Progenitor cell of endocrine pancreas (in vitro differentiated cells): ENCODE data around the gene MECP2. TPM values are rescaled to one million over a fixed set of nuclear protein-coding genes. Genes with fewer than 3 reads are reported as not detected.

Source experiments
- DNase-seq: peaks from one replicate; pipeline ENCODE4 v3.0.0; 2021; ENCODE audit warnings: low spot score; ENCODE audit not compliant: unreplicated experiment
- H3K27ac Mint-ChIP-seq: 2 replicates; pipeline ENCODE4 v1.8.0; 2021; ENCODE audit warnings: mild to moderate bottlenecking, moderate library complexity, mixed read lengths
- H3K27me3 Mint-ChIP-seq: 2 replicates; pipeline ENCODE4 v1.8.0; 2021; ENCODE audit warnings: mixed read lengths
- H3K36me3 Mint-ChIP-seq: 2 replicates; pipeline ENCODE4 v1.8.0; 2022; ENCODE audit warnings: mixed read lengths; ENCODE audit not compliant: insufficient read depth
- H3K4me1 Mint-ChIP-seq: 2 replicates; pipeline ENCODE4 v1.8.0; 2021; ENCODE audit warnings: low read depth, mixed read lengths
- H3K4me3 Mint-ChIP-seq: 2 replicates; pipeline ENCODE4 v1.8.0; 2021; ENCODE audit warnings: low read depth, mild to moderate bottlenecking, moderate library complexity, mixed read lengths
- H3K9me3 Mint-ChIP-seq: 2 replicates; pipeline ENCODE4 v1.8.0; 2021; ENCODE audit warnings: low read depth, mixed read lengths
- CTCF ChIP-seq: fragments of 200-600 bp; sonication (generic); IDR thresholded peaks from one replicate; pipeline ENCODE4 v1.5.0; 2021; ENCODE audit warnings: antibody characterized with exemption, mild to moderate bottlenecking; ENCODE audit not compliant: unreplicated experiment
- total RNA-seq: library from RNA; stranded (reverse); gene quantifications from 2 replicates; pipeline ENCODE4 v1.2.1, GENCODE V29; 2021

MECP2 gene
- total RNA-seq, 1 donor from 2014 or later = 47.6 TPM

GRCh38 chrX:153989973-153990655, 107.4 kb downstream of the MECP2 start:
- no peak for TF ChIP-seq CTCF
- no peaks in the 10 kb centered on the region for H3K9me3 Mint-ChIP-seq

DNA sequence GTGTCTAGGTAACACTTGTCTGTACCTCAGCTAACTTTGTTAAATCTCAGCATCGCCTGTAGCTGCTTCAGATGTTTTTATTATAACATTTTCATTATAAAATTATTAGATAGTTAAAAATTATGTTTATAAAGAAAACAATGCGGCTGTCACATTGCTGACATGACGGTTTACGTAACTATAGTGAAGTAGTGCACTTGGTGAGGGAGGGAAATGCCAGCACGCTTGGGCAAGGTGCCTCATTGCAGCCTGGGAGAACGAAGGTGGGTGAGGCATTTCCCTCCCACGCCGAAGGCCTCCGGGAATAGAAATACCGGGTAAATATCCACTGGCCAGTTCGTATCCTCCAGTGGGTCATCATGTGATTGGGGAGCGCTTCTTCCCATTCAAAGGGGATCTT, 109.0 kb downstream of the MECP2 start:
- no peak overlapping the region for H3K27ac Mint-ChIP-seq
- H3K4me1 Mint-ChIP-seq = no peaks in the 10 kb centered on the region
- no peaks in the 10 kb centered on the region for H3K9me3 Mint-ChIP-seq
- no peaks in the 10 kb centered on the region for H3K27me3 Mint-ChIP-seq
- peaks cover 2% of the 10 kb centered on the region for H3K36me3 Mint-ChIP-seq
- no peak for TF ChIP-seq CTCF
- DNase-seq = no peak
- no peak overlapping the region for H3K4me3 Mint-ChIP-seq

More at GRCh38 chrX:153989973-153990655, 107.4 kb downstream of the MECP2 start:
- H3K4me1 Mint-ChIP-seq = no peaks in the 10 kb centered on the region
- H3K36me3 Mint-ChIP-seq = peaks cover 2% of the 10 kb centered on the region
- no peak overlapping the region for H3K27ac Mint-ChIP-seq
- H3K27me3 Mint-ChIP-seq = no peaks in the 10 kb centered on the region
- no peak overlapping the region for H3K4me3 Mint-ChIP-seq
- DNase-seq = no peak

DNA sequence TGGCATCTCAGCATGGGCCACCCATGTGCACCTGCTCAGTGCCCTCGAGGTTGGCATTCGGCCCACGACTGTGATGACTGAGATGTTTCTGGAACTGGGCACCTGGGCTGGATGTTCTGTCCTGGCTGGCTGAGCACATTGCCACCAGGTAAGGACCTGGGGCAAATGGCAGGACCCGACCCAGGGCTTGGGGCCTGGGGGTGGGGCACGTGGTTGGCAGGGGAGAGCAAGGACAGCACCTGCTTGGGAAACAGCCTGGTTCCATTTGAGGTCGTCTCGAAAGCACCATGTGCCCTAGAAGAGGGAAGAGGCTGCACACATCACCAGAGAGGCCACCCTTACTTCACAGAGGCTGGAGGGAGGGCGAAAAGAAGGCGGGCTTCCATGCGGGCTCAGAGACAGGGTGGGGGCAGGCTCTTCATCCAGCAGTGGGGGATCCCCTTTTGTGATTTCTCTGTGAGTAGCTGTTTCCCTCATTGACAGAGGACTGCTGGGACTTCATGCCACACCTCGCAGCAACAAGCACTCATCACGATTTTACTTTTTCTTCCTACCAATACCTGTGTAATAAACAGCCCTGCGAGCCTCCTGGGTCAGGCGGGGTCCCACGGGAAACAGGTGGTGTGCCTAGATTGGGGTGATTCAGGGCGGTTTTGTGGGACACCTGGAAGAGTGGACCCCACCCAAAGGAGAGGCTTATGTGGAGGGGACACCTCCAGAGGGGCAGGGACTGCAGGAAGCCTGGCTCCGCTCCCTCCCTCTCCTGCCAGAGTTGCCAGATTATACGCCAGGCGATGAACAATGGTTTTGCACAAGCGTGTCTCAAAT, 113.0 kb downstream of the MECP2 start:
- H3K27me3 Mint-ChIP-seq = no peaks in the 10 kb centered on the region
- no peak overlapping the region for H3K27ac Mint-ChIP-seq
- peaks cover 12% of the 10 kb centered on the region for H3K36me3 Mint-ChIP-seq
- no peaks in the 10 kb centered on the region for H3K9me3 Mint-ChIP-seq
- no peak for DNase-seq
- no peak overlapping the region for H3K4me3 Mint-ChIP-seq
- no peak for TF ChIP-seq CTCF
- H3K4me1 Mint-ChIP-seq = no peaks in the 10 kb centered on the region

- Mint-ChIP-seq H3K36me3 (peaks cover 12% of the 10 kb centered on the region), H3K4me1 (no peaks in the 10 kb centered on the region), H3K4me3 (no peak overlapping the region), H3K9me3 (no peaks in the 10 kb centered on the region), H3K27ac (no peak overlapping the region), H3K27me3 (no peaks in the 10 kb centered on the region)
- no peak for TF ChIP-seq CTCF
- DNase-seq = no peak
These were observed 114.2 kb downstream of the MECP2 start for GRCh38 chrX:153983321-153983801.

DNA sequence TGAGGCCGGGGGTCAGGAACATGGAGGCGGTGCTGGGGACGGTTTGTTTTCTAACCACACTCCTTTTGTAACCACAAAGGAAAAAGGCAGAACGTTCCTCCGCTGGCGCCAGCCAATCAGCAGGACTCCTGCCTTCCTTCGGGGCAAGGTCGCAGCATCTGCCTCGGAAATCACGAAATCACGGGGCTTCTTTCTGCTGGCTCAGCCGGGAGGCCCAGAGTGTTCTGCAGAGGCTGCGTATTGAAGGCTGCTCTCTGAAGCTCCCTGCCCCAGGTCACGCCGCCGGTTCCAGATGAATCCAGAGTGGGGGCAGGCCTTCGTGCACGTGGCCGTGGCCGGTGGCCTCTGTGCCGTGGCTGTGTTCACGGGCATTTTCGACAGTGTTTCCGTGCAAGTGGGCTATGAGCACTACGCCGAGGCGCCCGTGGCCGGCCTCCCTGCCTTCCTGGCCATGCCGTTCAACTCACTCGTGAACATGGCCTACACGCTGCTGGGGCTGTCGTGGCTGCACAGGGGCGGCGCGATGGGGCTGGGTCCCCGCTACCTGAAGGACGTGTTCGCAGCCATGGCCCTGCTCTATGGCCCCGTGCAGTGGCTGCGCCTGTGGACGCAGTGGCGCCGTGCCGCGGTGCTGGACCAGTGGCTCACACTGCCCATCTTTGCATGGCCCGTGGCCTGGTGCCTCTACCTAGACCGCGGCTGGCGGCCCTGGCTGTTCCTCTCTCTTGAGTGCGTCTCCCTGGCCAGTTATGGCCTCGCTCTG, 115.6 kb downstream of the MECP2 start:
- DNase-seq = no peak
- no peak overlapping the region for H3K4me3 Mint-ChIP-seq
- no peak overlapping the region for H3K27ac Mint-ChIP-seq
- H3K36me3 Mint-ChIP-seq = peaks cover 12% of the 10 kb centered on the region
- H3K9me3 Mint-ChIP-seq = no peaks in the 10 kb centered on the region
- H3K4me1 Mint-ChIP-seq = no peaks in the 10 kb centered on the region
- no peaks in the 10 kb centered on the region for H3K27me3 Mint-ChIP-seq
- no peak for TF ChIP-seq CTCF
